ENCODE measurements around the gene CST9.

- TF ChIP-seq POLR2A (IDR thresholded peaks at IDR 0.05) (no peak), CTCF (IDR thresholded peaks at IDR 0.05) (no peak)
Observed at GRCh38 chr20:23654717-23655116, 49.0 kb upstream of the CST9 start.

Measured in ovary (tissue), 3 donors.